OCI-LY1 (cell line): ENCODE measurements around the gene RTL1.

Experiments
- H2AFZ ChIP-seq: fragments of 200-600 bp; sonication (generic), shearing (Covaris generic); 2 replicates; pipeline ENCODE4 v1.6.0; 2014; ENCODE audit warnings: antibody characterized with exemption, mild to moderate bottlenecking, low read length
- H3F3A ChIP-seq: fragments of 200-600 bp; sonication (generic), shearing (Covaris generic); 2 replicates; pipeline ENCODE4 v1.6.0; 2014; ENCODE audit warnings: mild to moderate bottlenecking, antibody characterized with exemption, low read length, moderate library complexity; ENCODE audit not compliant: insufficient read depth
- H3K27ac ChIP-seq: fragments of 200-600 bp; sonication (generic); 2 replicates; pipeline ENCODE4 v1.5.1; 2014; ENCODE audit warnings: low read length, mixed run types, mild to moderate bottlenecking, low read depth; ENCODE audit not compliant: poor library complexity, severe bottlenecking
- H3K27me3 ChIP-seq: fragments of 200-600 bp; sonication (generic); 2 replicates; pipeline ENCODE4 v1.6.0; 2014; ENCODE audit warnings: antibody characterized with exemption, mild to moderate bottlenecking, low read length, moderate library complexity; ENCODE audit not compliant: insufficient read depth
- H3K36me3 ChIP-seq: fragments of 200-600 bp; sonication (generic); 2 replicates; pipeline ENCODE4 v1.6.1; 2014; ENCODE audit warnings: mild to moderate bottlenecking, antibody characterized with exemption, low read length, moderate library complexity, mixed read lengths; ENCODE audit not compliant: insufficient read depth
- H3K4me1 ChIP-seq: fragments of 200-600 bp; sonication (generic); 2 replicates; pipeline ENCODE4 v1.5.1; 2014; ENCODE audit warnings: mild to moderate bottlenecking, low read length, moderate library complexity; ENCODE audit not compliant: insufficient read depth, severe bottlenecking
- H3K4me2 ChIP-seq: fragments of 200-600 bp; sonication (generic), shearing (Covaris generic); 2 replicates; pipeline ENCODE4 v1.6.1; 2014; ENCODE audit warnings: low read length
- H3K4me3 ChIP-seq: fragments of 200-600 bp; sonication (generic); 2 replicates; pipeline ENCODE4 v1.5.1; 2014; ENCODE audit warnings: low read length, low read depth, mild to moderate bottlenecking, mixed read lengths; ENCODE audit not compliant: poor library complexity, severe bottlenecking
- H3K79me2 ChIP-seq: fragments of 200-600 bp; shearing (Covaris generic); 2 replicates; pipeline ENCODE4 v1.6.1; 2016; ENCODE audit warnings: mixed run types, low read length, mixed read lengths; ENCODE audit not compliant: insufficient read depth
- H3K9ac ChIP-seq: fragments of 200-600 bp; sonication (generic), shearing (Covaris generic); 2 replicates; pipeline ENCODE4 v1.6.1; 2014; ENCODE audit warnings: mild to moderate bottlenecking, low read length, mixed read lengths
- H3K9me2 ChIP-seq: fragments of 200-600 bp; sonication (generic), shearing (Covaris generic); 2 replicates; pipeline ENCODE4 v1.6.1; 2014; ENCODE audit warnings: low read depth, mild to moderate bottlenecking, low read length, mixed read lengths
- H3K9me3 ChIP-seq: fragments of 200-600 bp; shearing (Covaris generic); 2 replicates; pipeline ENCODE4 v1.6.1; 2014; ENCODE audit warnings: low read length, mixed read lengths
- H4K20me1 ChIP-seq: fragments of 200-600 bp; sonication (generic), shearing (Covaris generic); 2 replicates; pipeline ENCODE4 v1.6.0; 2016; ENCODE audit warnings: mild to moderate bottlenecking, low read length; ENCODE audit not compliant: insufficient read depth
- EZH2 ChIP-seq: fragments of 200-600 bp; sonication (generic), shearing (Covaris generic); IDR thresholded peaks from 2 replicates; pipeline ENCODE4 v1.8.0; 2017; ENCODE audit warnings: borderline replicate concordance, mixed run types, mild to moderate bottlenecking, antibody characterized with exemption, low read length, moderate library complexity, mixed read lengths
- TF ChIP-seq, protein P1 (sequence below): fragments of 200-600 bp; sonication (generic), shearing (Covaris generic); IDR thresholded peaks from 2 replicates; pipeline ENCODE4 v1.5.1; 2017; ENCODE audit warnings: mild to moderate bottlenecking, antibody characterized with exemption, low read length, moderate library complexity, mixed read lengths

The RTL1 gene

DNA sequence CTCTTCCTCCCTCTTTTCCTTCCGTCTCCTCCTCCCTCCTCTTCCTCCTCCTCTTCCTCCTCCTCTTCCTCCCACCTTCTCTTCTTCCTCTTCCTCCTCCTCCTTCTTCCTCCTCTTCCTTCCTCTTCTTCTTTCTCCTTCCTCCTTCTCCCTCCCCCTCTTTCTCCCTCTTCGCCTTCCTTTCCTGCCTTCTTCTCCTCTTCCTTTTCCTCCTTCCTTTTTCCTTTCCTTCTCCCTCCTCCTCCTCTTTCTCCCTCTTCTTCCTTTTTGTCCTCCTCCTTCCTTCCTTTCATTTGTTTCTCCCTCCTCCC, 41.6 kb downstream of the RTL1 start:
- Histone ChIP-seq H3K4me1 (no peaks in the 10 kb centered on the region), H3K9me3 (no peaks in the 10 kb centered on the region), H3K9me2 (no peaks in the 10 kb centered on the region), H3K4me3 (no peak overlapping the region), H4K20me1 (no peaks in the 10 kb centered on the region), H2AFZ (no peak overlapping the region), H3K27ac (no peak overlapping the region), H3K9ac (no peak overlapping the region), H3K36me3 (no peaks in the 10 kb centered on the region), H3K27me3 (no peaks in the 10 kb centered on the region), H3K79me2 (no peaks in the 10 kb centered on the region), H3F3A (no peaks in the 10 kb centered on the region), H3K4me2 (no peak overlapping the region)
- TF ChIP-seq, protein P1, sequence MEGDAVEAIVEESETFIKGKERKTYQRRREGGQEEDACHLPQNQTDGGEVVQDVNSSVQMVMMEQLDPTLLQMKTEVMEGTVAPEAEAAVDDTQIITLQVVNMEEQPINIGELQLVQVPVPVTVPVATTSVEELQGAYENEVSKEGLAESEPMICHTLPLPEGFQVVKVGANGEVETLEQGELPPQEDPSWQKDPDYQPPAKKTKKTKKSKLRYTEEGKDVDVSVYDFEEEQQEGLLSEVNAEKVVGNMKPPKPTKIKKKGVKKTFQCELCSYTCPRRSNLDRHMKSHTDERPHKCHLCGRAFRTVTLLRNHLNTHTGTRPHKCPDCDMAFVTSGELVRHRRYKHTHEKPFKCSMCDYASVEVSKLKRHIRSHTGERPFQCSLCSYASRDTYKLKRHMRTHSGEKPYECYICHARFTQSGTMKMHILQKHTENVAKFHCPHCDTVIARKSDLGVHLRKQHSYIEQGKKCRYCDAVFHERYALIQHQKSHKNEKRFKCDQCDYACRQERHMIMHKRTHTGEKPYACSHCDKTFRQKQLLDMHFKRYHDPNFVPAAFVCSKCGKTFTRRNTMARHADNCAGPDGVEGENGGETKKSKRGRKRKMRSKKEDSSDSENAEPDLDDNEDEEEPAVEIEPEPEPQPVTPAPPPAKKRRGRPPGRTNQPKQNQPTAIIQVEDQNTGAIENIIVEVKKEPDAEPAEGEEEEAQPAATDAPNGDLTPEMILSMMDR, result no peak
- TF ChIP-seq EZH2, result no peak

DNA sequence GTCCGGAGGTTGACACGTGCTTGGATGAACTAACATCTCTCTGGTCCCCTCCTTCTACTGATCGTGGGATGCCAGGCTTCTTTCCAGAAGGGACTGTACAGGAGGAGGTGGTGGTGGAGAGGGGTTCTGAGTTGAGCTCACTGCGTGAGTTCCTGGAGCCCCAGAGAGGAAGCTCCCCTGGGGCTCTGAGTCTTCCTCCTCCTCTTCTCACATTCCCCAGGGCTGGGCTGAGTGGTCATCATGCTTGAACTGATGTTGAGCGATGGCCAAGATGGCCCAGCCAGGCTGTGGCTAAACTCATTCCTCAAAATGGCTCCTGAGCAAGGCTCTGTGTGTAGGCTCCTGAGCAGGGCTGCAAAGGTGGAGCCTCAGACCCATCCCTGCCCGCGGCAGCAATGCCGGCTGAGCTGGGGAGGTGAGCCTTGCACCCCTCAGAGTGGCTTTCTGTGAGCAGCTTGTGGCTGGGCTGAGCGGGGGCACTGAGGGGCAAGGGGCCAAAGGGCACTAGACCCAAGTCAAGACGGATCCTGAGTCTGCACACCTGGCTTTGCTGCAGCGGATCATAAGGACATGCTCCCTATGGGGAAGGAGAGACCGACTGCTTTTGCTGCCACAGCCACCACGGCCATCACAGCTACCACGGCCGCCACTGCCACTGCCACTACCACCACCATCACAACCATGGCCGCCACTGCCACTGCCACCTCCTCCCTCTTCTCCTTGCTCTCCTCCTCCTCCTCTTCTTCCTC, 42.2 kb downstream of the RTL1 start:
- no peak overlapping the region for H3K9ac ChIP-seq
- no peak overlapping the region for H3K4me3 ChIP-seq
- no peak overlapping the region for H3K27ac ChIP-seq
- TF ChIP-seq, protein P1, result no peak
- no peak for TF ChIP-seq EZH2
- no peaks in the 10 kb centered on the region for H4K20me1 ChIP-seq
- H2AFZ ChIP-seq, result no peak overlapping the region
- H3K4me2 ChIP-seq, result no peak overlapping the region
- H3F3A ChIP-seq, result no peaks in the 10 kb centered on the region
- no peaks in the 10 kb centered on the region for H3K27me3 ChIP-seq
- no peaks in the 10 kb centered on the region for H3K9me2 ChIP-seq
- H3K79me2 ChIP-seq, result no peaks in the 10 kb centered on the region
- no peaks in the 10 kb centered on the region for H3K4me1 ChIP-seq
- H3K9me3 ChIP-seq, result no peaks in the 10 kb centered on the region
- no peaks in the 10 kb centered on the region for H3K36me3 ChIP-seq

- H3F3A ChIP-seq, result no peaks in the 10 kb centered on the region
- no peak for TF ChIP-seq EZH2
- TF ChIP-seq, protein P1, result no peak
- no peak overlapping the region for H3K9ac ChIP-seq
- no peaks in the 10 kb centered on the region for H4K20me1 ChIP-seq
- H3K27ac ChIP-seq, result no peak overlapping the region
- H3K4me2 ChIP-seq, result no peak overlapping the region
- H3K4me3 ChIP-seq, result no peak overlapping the region
- H3K4me1 ChIP-seq, result no peaks in the 10 kb centered on the region
- no peaks in the 10 kb centered on the region for H3K36me3 ChIP-seq
- no peaks in the 10 kb centered on the region for H3K9me2 ChIP-seq
- H2AFZ ChIP-seq, result no peak overlapping the region
- H3K9me3 ChIP-seq, result no peaks in the 10 kb centered on the region
- no peaks in the 10 kb centered on the region for H3K79me2 ChIP-seq
- no peaks in the 10 kb centered on the region for H3K27me3 ChIP-seq
These were observed 42.9 kb downstream of the RTL1 start for GRCh38 chr14:100860556-100861187.
